ENCODE measurements around the gene ALPP. TPM values are rescaled to one million over a fixed set of nuclear protein-coding genes. Genes with fewer than 3 reads are reported as not detected.
"Not testable (repeated sequence)": the region's sequence is repeated elsewhere in the genome, so short reads cannot be mapped to it uniquely, and the experiment has no call there.

The ALPP gene
- total RNA-seq, 1 donor from 2014 or later = 6.0 TPM

DNA sequence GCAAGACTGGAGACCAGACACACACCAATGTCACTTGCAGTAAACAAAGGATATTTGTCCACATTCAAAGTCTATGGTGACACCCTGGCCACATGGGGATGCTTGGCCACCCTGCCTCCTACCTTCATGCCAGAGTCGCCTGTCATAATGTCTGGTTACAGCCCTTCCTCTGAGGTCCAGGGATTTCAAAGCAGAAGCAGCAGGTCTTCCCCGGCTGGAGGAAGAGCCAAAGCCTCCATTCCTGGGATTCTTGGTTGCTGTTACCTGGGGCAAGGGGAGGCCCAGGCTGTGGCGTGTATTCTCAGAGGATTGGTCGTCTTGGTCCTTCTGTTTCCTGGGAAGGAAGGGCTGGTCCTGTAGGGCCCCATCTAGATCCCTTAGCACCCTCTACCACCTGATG lies 2.3 kb upstream of the ALPP start:
- ATAC-seq (no peak), DNase-seq (peak; percentile 11)
- TF ChIP-seq, protein P1, sequence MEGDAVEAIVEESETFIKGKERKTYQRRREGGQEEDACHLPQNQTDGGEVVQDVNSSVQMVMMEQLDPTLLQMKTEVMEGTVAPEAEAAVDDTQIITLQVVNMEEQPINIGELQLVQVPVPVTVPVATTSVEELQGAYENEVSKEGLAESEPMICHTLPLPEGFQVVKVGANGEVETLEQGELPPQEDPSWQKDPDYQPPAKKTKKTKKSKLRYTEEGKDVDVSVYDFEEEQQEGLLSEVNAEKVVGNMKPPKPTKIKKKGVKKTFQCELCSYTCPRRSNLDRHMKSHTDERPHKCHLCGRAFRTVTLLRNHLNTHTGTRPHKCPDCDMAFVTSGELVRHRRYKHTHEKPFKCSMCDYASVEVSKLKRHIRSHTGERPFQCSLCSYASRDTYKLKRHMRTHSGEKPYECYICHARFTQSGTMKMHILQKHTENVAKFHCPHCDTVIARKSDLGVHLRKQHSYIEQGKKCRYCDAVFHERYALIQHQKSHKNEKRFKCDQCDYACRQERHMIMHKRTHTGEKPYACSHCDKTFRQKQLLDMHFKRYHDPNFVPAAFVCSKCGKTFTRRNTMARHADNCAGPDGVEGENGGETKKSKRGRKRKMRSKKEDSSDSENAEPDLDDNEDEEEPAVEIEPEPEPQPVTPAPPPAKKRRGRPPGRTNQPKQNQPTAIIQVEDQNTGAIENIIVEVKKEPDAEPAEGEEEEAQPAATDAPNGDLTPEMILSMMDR (IDR thresholded peaks at IDR 0.05) = no peak

DNA sequence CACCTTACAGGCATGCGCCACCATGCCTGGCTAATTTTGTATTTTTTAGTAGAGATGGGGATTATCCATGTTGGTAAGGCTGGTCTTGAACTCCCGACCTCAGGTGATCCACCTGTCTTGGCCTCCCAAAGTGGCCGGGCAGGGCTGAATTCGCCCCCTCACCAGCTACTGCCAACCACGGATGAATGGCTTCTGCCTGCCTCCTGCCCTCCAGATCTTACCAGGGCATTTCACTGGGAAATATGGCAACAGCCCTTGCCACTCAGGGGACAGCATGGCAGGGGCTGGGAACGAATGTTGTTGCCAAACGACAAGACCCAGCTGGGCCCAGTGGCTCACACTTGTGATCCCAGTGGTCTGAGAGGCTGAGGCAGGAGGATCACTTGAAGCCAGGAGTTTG lies 1.8 kb upstream of the ALPP start:
- H3K4me3 ChIP-seq = no peak overlapping the region
- ATAC-seq (no peak), DNase-seq (peak; percentile 31)
- peaks cover 6% of the 10 kb centered on the region for H3K27me3 ChIP-seq (ENCODE audit: low read depth)
- TF ChIP-seq, protein P1 (IDR thresholded peaks at IDR 0.05) = no peak
- intact Hi-C loops (cut with DNase I) = no loop called here
- H3K9me3 ChIP-seq = no peaks in the 10 kb centered on the region
- no peaks in the 10 kb centered on the region for H3K36me3 ChIP-seq
- H3K4me1 ChIP-seq = no peaks in the 10 kb centered on the region
- H3K27ac ChIP-seq = no peak overlapping the region

More for the DNA sequence above, 2.3 kb upstream of the ALPP start:
- Histone ChIP-seq H3K36me3 (no peaks in the 10 kb centered on the region), H3K27ac (no peak overlapping the region), H3K27me3 (ENCODE audit: low read depth) (peaks cover 1% of the 10 kb centered on the region), H3K9me3 (no peaks in the 10 kb centered on the region), H3K4me3 (no peak overlapping the region), H3K4me1 (no peaks in the 10 kb centered on the region)
- intact Hi-C loops (cut with DNase I) = no loop called here

DNA sequence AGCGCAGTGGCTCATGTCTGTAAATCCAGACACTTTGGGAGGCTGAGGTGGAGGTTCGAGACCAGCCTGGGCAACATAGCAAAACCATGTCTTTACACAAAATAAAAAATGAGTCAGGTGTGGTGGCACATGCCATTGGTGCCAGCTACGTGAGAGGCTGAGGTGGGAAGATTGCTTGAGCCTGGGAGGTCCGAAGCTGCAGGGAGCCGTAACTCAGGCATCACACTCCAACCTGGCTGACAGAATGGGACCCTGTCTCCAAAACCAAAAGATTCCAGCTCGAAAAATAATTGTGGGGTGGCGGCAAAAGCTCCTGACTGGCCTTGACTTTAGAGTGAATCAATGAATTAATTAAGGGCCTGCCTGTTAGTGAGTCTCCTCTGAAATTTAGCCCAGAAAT lies 1.2 kb upstream of the ALPP start:
- DNase-seq = peak; percentile 13
- Histone ChIP-seq H3K36me3 (no peaks in the 10 kb centered on the region), H3K4me3 (no peak overlapping the region), H3K27me3 (ENCODE audit: low read depth) (peaks cover 11% of the 10 kb centered on the region), H3K4me1 (no peaks in the 10 kb centered on the region), H3K27ac (no peak overlapping the region), H3K9me3 (no peaks in the 10 kb centered on the region)
- TF ChIP-seq, protein P1 (IDR thresholded peaks at IDR 0.05) = no peak
- intact Hi-C loops (cut with DNase I) = no loop called here
- no peak for ATAC-seq

DNA sequence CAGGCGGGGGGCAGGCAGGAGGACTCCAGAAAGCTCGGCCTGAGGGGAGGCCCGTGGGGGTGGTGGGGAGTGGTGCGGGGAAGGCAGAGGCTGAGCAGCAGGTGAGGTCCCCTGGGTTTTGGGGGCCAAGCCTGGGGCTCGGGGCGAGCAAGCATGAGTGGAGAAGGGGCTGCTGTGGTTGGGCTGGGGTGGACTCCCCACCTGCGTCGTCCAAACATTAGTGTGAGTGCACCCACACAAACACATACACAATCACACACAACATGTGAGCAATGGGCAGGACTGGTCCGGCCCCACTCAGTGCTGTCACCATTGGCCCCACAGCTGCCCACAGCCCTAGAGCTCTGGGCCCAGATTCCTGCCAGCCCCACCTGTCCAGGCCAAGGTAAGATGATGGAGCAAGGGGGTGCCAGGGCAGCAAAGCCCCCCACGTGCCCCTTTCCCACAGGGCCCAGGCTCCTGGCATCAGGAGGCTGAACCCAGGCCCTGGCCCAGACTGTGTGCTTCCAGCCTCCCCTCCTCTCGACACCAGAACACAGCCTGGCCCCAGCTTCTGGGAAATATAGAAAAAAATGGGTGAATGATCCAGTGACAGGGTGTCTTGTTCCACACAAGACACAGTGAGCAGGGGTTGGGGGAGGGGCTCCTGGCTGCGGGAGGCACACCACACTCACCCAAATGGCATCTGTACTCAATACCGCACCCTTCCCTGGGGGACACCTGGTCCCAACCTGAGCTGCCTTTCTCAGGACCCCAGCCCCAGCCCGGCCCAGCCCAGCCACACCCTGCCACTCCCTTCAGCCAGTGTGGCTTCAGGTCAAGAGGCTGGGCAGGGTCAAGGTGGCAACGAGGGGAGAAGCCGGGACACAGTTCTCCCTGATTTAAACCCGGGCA lies 463 bp upstream of the ALPP start:
- TF ChIP-seq, protein P1 (IDR thresholded peaks at IDR 0.05) = no peak
- Histone ChIP-seq H3K27me3 (ENCODE audit: low read depth) (peaks cover 11% of the 10 kb centered on the region), H3K4me1 (no peaks in the 10 kb centered on the region), H3K27ac (no peak overlapping the region), H3K36me3 (no peaks in the 10 kb centered on the region), H3K9me3 (no peaks in the 10 kb centered on the region), H3K4me3 (no peak overlapping the region)
- DNase-seq = peak; percentile 50
- ATAC-seq = peak; percentile 30 to 58
- intact Hi-C loops (cut with DNase I) = no loop called here

DNA sequence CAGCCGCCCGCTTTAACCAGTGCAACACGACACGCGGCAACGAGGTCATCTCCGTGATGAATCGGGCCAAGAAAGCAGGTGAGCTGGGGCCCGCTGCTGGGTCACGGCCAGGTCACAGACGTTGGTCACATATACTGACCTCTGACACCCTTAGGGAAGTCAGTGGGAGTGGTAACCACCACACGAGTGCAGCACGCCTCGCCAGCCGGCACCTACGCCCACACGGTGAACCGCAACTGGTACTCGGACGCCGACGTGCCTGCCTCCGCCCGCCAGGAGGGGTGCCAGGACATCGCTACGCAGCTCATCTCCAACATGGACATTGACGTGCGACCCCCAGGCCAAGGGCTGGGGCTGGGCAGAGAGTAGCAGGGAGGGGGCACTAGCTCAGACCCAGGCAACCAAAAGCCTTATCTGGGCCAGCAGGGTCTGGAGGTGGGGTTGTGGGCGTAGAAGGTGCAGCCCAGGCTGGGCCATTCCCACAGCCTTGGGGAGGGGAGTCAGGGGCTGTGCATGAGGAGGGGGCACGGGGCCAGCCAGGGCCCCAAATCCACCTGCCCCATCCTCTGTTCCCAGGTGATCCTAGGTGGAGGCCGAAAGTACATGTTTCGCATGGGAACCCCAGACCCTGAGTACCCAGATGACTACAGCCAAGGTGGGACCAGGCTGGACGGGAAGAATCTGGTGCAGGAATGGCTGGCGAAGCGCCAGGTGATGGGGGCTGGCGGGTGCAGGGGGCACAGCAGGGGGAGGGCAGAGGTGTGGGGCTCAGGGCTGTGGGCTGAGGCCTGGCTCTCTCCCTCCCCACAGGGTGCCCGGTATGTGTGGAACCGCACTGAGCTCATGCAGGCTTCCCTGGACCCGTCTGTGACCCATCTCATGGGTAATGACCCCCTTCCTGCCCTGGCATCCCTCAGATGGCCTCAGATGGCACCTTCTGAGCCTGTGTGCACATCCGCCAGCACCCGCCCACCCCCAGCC lies 1.3 kb downstream of the ALPP start:
- H3K27ac ChIP-seq; ATAC-seq; H3K9me3 ChIP-seq; H3K4me1 ChIP-seq; H3K4me3 ChIP-seq; intact Hi-C loops (cut with DNase I); H3K36me3 ChIP-seq: not testable (repeated sequence)
- H3K27me3 ChIP-seq (ENCODE audit: low read depth) = peaks cover 16% of the 10 kb centered on the region
- peak; percentile 32 for DNase-seq

DNA sequence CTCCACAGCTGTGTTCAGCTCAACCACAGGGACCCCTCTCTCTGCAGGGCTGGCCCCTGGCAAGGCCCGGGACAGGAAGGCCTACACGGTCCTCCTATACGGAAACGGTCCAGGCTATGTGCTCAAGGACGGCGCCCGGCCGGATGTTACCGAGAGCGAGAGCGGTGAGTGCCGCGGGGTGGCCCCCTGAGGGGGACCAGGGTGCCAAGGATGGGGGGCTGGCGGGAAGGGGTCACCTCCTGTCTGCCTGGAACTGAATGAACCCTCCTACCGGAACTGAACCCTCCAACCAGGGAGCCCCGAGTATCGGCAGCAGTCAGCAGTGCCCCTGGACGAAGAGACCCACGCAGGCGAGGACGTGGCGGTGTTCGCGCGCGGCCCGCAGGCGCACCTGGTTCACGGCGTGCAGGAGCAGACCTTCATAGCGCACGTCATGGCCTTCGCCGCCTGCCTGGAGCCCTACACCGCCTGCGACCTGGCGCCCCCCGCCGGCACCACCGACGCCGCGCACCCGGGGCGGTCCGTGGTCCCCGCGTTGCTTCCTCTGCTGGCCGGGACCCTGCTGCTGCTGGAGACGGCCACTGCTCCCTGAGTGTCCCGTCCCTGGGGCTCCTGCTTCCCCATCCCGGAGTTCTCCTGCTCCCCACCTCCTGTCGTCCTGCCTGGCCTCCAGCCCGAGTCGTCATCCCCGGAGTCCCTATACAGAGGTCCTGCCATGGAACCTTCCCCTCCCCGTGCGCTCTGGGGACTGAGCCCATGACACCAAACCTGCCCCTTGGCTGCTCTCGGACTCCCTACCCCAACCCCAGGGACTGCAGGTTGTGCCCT lies 2.9 kb downstream of the ALPP start:
- H3K27ac ChIP-seq; H3K4me3 ChIP-seq; H3K4me1 ChIP-seq; H3K36me3 ChIP-seq; H3K9me3 ChIP-seq; intact Hi-C loops (cut with DNase I): not testable (repeated sequence)
- ATAC-seq (peak in 1 of 2 donors; percentile 22), DNase-seq (peak; percentile 42)
- H3K27me3 ChIP-seq (ENCODE audit: low read depth) = peaks cover 29% of the 10 kb centered on the region
